DMS153 (cell line): ENCODE measurements around the gene MRPL27.
"Not testable (repeated sequence)": the region's sequence is repeated elsewhere in the genome, so short reads cannot be mapped to it uniquely, and the experiment has no call there.

ENCODE experiments used
- DNase-seq: peaks from one replicate; lab custom pipeline; 2025; lab: John Stamatoyannopoulos, UW

Gene MRPL27

GRCh38 chr17:50372758-50373556, at the start of gene MRPL27, which contains the start of gene EME1:
Gene MRPL27, minus strand, starts transcription at chr17:50373184. Its CDS starts 14 bp downstream, at chr17:50373170.
Gene EME1, plus strand, starts transcription at chr17:50373229. Its CDS starts 1,980 bp downstream, at chr17:50375209.
- DNase-seq, result peak; percentile 87

GRCh38 chr17:50422738-50423137, 49.8 kb upstream of the MRPL27 start:
- no peak for DNase-seq

DNA sequence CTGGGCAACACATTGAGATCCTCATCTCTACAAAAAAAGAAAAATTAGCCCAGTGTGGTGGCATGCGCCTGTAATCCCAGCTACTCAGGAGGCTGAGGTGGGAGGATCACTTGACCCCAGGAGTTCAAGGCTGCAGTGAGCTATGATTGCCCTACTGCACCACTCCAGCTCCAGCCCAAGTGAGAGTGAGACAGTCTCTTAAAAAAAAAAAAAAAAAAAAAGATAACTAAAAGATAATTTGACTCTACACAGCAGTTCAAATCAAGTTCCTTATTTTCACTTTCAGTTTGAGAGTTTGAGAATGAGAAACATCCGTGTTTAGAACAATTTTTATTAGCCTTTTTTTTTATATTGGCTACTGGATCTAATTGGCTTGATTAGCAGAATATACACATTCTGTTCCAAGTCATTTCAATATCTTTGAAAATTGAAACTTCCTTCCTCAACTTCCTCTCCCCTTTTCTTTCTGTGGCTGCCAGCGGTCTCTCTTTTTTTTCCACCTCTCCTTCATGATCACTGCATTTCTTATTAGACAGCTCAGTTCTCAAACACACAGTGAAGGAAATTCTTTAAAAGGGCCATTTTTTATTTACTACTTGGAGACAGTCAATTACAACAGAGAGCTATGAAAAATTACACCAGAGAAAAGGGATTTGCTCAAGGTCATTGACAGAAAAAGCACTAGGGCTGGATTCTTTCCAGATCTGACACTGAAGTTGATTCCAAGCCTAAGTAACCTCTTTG, 48.5 kb upstream of the MRPL27 start:
- no peak for DNase-seq

DNA sequence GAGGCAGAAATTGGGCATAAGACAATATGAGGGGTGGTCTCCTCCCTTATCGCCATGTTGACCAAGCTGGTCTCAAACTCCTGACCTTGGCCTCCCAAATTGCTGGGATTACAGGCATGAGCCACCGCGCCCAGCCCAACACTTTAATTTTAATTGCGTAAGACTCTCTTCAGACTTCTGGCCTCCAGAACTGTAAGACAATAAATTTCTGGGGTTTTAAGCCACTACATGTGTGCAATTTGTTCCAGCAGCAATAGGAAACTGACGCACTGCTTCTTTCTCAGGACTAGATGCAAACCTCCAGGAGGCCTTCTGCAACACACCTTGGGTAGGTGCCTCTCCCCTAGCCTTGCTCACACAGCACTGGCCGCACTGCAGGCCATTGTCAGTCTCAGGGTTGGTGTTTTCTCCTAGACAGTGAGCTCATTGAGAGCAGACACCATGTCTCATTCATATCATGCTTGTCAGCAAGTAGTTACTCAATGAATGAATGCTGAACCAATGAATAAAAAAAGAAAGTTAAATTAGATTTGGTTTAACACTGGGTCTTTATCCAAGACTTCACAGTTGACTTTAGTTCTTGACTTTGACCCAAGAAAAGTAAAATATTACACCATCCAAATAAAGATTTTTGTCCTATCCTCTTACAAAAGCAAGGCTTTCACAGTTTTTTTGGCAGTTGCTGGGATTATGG, 47.6 kb upstream of the MRPL27 start:
- no peak for DNase-seq

DNA sequence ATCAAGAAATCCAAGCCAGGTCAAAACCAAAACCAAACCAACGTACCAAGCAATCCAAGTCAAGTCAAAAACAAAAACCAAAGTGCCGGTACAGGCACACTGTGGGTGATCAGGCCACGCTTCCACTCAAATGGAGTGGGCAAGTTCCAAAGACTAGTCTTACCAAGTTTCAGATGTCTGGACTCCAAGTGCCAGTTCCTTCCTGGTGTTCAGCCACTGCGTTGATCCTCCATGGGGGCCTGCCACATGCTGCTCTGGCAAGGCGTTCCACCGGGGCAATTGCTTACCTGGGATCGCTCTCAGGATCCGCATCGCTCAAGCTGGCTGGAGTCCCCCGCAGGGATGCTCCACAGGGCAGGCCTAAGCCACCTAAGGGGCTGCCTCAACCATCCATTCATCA, 46.6 kb upstream of the MRPL27 start:
- not testable (repeated sequence) for DNase-seq

- no peak for DNase-seq
Measured at GRCh38 chr17:50414808-50415207, 41.8 kb upstream of the MRPL27 start.

DNA sequence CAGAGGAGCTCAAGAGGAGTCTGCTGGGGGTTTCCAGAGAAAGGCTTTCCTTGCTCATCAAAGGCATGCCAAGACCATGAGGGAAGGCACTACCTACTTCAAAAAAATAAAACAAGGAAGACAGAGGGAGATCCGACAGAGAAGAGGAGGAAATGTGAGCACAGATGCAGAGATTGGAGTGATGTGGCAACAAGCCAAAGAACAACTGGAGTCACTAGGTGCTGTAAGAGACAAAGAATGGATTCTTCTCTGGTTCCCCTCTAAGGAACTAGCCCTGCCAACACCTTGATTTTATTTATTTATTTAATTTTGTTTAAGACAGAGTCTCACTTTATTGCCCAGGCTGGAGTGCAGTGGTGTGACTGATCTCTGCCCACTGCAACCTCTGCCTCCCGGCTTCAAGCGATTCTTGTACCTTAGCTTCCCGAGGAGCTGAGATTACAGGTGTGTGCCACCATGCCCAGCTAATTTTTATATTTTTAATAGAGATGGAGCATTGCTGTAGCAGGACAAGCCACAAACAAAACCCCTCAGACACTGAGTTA, 39.3 kb upstream of the MRPL27 start:
- no peak for DNase-seq

GRCh38 chr17:50407921-50408320, 34.9 kb upstream of the MRPL27 start:
- DNase-seq, result no peak

DNA sequence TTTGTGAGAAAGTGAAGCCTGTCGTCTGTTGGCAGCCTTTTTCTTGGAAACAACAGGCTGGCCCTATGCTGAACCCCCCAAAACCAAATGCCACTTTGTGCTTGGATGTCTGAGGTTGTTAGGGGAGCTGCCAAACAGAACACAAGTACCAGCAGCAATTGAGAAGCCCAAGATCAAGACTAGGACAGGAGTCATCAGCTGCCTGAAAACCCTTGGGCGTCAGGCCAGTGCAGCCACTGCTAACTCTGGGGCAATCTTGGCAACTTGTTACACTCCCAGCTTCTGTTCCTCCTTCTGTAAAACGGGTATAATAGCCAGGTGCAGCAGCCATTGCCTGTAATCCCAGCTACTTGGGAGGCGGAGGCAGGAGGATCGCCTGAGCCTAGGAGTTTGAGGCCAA, 33.6 kb upstream of the MRPL27 start:
- no peak for DNase-seq

GRCh38 chr17:50405351-50405750, 32.4 kb upstream of the MRPL27 start:
- not testable (repeated sequence) for DNase-seq

GRCh38 chr17:50399591-50399990, 26.6 kb upstream of the MRPL27 start:
- not testable (repeated sequence) for DNase-seq

GRCh38 chr17:50398672-50399071, 25.7 kb upstream of the MRPL27 start:
- not testable (repeated sequence) for DNase-seq

- no peak for DNase-seq
Measured at GRCh38 chr17:50397919-50398285, 24.9 kb upstream of the MRPL27 start.

DNA sequence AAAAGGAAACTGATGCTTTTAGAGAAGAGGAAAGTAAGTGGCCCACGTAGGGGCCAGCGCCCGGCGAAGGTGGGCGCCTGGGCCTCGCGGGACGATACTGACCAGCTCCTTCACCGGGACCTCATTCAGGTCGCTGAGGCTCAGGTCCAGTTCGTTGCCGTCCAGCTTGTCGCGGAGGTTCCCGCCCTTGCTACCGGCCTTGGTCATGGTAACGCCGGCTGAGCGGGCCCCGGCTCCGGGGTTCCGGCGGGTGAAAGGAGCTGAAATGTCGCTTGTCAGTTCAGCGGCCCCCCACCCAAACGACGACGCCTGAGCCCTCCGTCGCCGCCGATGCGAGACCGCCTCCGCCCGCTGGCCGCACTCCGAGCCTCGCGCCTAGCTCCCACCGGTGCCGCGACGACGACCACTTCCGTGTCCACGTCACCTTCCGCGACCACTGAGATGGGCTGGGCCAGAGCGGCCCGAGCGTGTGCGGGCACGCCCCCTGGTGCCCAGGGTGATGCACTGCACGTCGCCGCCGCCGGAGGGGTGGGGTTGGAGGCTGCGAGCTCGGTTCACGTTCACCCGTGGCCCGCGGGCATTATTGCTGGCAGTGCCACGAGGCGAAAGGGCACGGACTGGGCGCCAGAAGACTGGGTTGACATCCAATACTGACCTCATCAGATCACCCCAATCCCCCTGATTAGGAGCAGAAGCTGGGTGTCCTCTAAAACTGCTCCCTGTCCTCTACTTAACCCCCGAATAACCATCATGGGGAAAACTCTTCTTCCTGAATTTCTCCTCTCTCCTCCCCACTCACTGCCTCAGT, 24.3 kb upstream of the MRPL27 start, which contains the start of gene LRRC59:
LRRC59 (minus strand) TSS at position 413 of the 808 bp plus-strand sequence; CDS start at position 207, 206 bp downstream.
- peak; percentile 46 for DNase-seq

- no peak for DNase-seq
Measured at GRCh38 chr17:50396261-50397110, 23.5 kb upstream of the MRPL27 start.

DNA sequence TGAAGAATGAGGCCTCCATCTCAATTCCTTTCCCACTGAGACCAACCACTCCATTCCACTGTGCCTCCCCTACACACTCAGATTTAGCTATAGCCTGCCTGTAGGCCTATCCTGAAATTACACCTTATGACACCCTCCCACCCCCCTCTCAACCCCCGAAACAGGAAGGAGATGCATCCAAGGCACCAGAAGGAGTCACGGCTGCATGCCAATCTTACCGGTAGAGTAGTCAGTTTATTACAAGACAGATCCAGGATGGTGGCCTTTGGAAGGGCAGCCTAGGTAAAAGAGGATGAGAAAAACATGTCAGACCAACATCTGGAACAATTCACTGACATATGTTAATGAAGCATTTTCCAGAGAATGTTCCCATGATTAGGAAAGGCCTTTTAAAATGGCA, 21.7 kb upstream of the MRPL27 start:
- no peak for DNase-seq

DNA sequence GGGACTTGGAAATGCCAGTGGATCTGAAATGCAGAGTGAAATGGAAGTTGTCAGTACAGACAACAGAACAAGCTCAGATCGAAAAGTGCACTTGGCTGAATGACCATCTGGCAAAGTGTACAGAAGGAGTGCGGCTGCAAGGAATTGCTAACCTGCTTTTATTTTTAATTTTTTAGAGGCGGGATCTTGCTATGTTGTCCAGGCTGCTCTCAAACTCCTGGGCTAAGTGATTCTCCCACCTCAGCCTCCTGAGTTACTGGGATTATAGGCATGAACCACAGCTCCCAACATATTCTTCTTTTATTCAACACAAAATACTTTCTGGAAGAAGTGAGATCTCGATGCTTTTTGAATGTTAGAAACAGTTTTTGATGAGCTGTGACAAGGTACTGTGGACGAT, 20.7 kb upstream of the MRPL27 start:
- DNase-seq, result no peak

DNA sequence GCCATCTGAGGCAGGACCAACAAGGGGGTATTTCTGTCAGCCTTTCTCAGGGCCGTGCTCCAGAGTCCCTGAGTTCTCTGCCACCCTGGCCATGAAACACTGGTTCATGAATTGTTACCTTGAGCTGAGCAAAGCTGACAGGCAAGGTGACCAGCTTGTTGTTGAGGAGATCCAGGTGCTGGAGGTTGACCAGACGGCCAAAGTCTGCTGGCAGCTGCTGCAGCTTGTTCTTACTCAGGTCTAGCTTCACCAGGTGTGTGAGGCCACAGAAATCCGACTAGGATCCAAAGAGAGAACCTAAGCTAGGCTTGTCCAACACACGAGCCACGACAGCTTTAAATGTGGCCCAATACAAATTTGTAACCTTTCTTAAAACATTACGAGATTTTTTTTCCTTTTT, 19.6 kb upstream of the MRPL27 start:
- DNase-seq, result no peak

GRCh38 chr17:50389534-50389933, 16.6 kb upstream of the MRPL27 start:
- no peak for DNase-seq

- DNase-seq, result no peak
Measured at GRCh38 chr17:50388728-50389127, 15.7 kb upstream of the MRPL27 start.
